Loucy (cell line): Measurements from ENCODE around the gene RNF212B.

Source experiments
- H2AFZ ChIP-seq: fragments of 200-600 bp; sonication (generic); 2 replicates; pipeline ENCODE4 v1.6.0; 2016; ENCODE audit warnings: antibody characterized with exemption, mild to moderate bottlenecking, low read length, moderate library complexity
- H3F3A ChIP-seq: fragments of 200-600 bp; 2 replicates; pipeline ENCODE4 v1.6.0; 2016; ENCODE audit warnings: antibody characterized with exemption, low read depth, mild to moderate bottlenecking
- H3K27me3 ChIP-seq: fragments of 200-600 bp; sonication (generic); 2 replicates; pipeline ENCODE4 v1.6.1; 2014; ENCODE audit warnings: low read length, mild to moderate bottlenecking; ENCODE audit not compliant: insufficient read depth, poor library complexity, severe bottlenecking
- H3K36me3 ChIP-seq: fragments of 200-600 bp; sonication (generic); 2 replicates; pipeline ENCODE4 v1.6.1; 2016; ENCODE audit warnings: low read length; ENCODE audit not compliant: insufficient read depth
- H3K4me1 ChIP-seq: fragments of 200-600 bp; sonication (generic); 2 replicates; pipeline ENCODE4 v1.5.1; 2014; ENCODE audit warnings: low read length, mild to moderate bottlenecking; ENCODE audit not compliant: insufficient read depth, poor library complexity, severe bottlenecking
- H3K4me2 ChIP-seq: fragments of 200-600 bp; sonication (generic); 2 replicates; pipeline ENCODE4 v1.6.0; 2014; ENCODE audit warnings: antibody characterized with exemption, low read length, low read depth, mild to moderate bottlenecking; ENCODE audit not compliant: poor library complexity, severe bottlenecking
- H3K4me3 ChIP-seq: fragments of 200-600 bp; sonication (generic); 2 replicates; pipeline ENCODE4 v1.5.1; 2014; ENCODE audit warnings: low read length, mild to moderate bottlenecking, mixed read lengths; ENCODE audit not compliant: poor library complexity, severe bottlenecking
- H3K79me2 ChIP-seq: fragments of 200-600 bp; sonication (generic); 2 replicates; pipeline ENCODE4 v1.6.1; 2014; ENCODE audit warnings: low read length; ENCODE audit not compliant: insufficient read depth
- H3K9ac ChIP-seq: fragments of 200-600 bp; sonication (generic); 2 replicates; pipeline ENCODE4 v1.6.0; 2014; ENCODE audit warnings: mild to moderate bottlenecking, low read depth, low read length, moderate library complexity; ENCODE audit not compliant: poor library complexity, severe bottlenecking
- H3K9me2 ChIP-seq: fragments of 200-600 bp; sonication (generic); replicated peaks from 2 replicates; pipeline ENCODE4 v1.6.1; 2016; ENCODE audit warnings: low read depth, low read length, mixed read lengths
- H3K9me3 ChIP-seq: fragments of 200-600 bp; sonication (generic); 2 replicates; pipeline ENCODE4 v1.6.1; 2014; ENCODE audit warnings: mild to moderate bottlenecking, antibody characterized with exemption, low read length, low read depth; ENCODE audit not compliant: insufficient read depth
- H4K20me1 ChIP-seq: fragments of 200-600 bp; sonication (generic); 2 replicates; pipeline ENCODE4 v1.6.0; 2014; ENCODE audit warnings: antibody characterized with exemption, low read length, mild to moderate bottlenecking; ENCODE audit not compliant: insufficient read depth, poor library complexity, severe bottlenecking
- EZH2phosphoT487 ChIP-seq: fragments of 200-600 bp; IDR thresholded peaks from 2 replicates; pipeline ENCODE4 v1.6.1; 2018; ENCODE audit warnings: antibody characterized with exemption, mild to moderate bottlenecking, moderate library complexity, borderline replicate concordance

The RNF212B gene

GRCh38 chr14:23321572-23322547, 84.1 kb downstream of the RNF212B start:
- Histone ChIP-seq H3K27me3 (no peaks in the 10 kb centered on the region), H3F3A (peaks cover 4% of the 10 kb centered on the region; the same call in 1 of the 2 replicates), H3K9me3 (no peaks in the 10 kb centered on the region), H3K9me2 (no peaks in the 10 kb centered on the region), H3K4me2 (peak overlapping the region; percentile 99), H4K20me1 (peaks cover 34% of the 10 kb centered on the region), H3K36me3 (peaks cover 25% of the 10 kb centered on the region; the same call in 1 of the 2 replicates), H3K9ac (peak overlapping the region; percentile 92), H2AFZ (no peak overlapping the region), H3K4me1 (peaks cover 27% of the 10 kb centered on the region), H3K4me3 (peak overlapping the region; percentile 94), H3K79me2 (peaks cover 36% of the 10 kb centered on the region)
- TF ChIP-seq EZH2phosphoT487, result no peak
